HG03103 (cell line): Measurements from ENCODE around the gene PIGQ.

ENCODE experiments used
- ATAC-seq: cut with Tn5 transposase; IDR thresholded peaks from one replicate; pipeline ENCODE4 v1.9.1; 2021; ENCODE audit warnings: low read depth; ENCODE audit not compliant: unreplicated experiment

The PIGQ gene

DNA sequence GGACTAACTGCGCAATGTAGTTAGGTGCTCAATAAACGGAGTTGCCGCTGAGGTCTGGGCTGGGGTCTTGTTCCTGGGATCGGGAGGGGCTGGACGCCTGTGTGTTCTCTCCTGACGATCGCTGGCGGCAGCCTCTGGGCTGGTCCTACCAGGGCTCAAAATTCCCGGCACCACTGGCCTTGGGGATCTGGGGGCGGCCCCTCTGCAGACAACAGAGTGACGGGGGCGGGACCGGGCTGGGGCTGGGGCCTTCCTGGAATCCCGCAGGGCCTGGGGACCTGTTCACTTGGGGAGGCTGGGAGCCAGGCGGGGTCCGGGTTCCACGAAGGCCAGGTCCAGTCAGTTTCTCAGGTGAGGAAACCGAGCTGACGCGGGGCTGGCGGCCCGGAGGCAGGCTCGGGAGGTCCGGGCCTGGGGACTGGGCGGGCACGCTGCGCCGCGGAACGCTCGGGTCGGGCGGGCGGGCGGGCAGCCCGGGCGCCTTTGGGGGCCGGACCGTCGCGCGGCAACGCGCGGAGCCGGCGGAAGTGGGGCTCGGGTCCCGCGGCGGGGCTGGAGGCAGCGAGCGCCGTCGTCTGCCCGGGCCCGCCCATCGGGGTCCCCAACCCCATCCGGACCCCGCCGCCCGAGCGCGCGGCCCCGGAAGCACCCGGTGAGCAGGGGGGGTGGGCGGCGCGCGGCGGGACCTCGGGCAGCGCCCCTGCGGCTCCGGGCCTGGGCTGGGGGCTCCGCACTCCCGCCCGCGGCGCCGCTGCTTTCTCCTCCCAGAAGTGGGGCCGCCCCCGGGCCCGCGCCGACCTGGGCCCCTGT, at the start of gene PIGQ:
PIGQ (plus strand) TSS at position 524 of the 810 bp plus-strand sequence. CDS start 4,107 bp downstream, outside the sequence.
- no peak for ATAC-seq

DNA sequence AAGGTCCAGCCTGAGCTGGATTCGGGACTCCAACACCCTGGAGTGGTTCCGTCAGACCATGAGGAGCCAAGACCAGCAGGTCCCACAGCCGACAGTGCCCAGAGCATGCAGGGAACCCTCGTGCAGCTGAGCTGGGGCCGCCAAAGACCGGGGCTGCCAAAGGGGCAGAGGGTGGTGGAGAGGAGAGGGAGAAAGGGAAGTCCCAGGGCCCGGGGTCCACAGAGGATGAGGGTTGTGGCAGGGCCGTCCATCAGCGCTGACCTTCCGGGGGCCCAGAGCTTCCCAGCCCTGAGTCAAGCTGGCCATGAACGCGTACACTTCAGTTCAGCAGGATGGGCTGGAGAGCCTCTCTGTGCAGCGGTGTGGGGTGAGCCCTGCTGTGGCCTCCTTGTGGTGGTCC, 48.9 kb upstream of the PIGQ start:
- no peak for ATAC-seq

DNA sequence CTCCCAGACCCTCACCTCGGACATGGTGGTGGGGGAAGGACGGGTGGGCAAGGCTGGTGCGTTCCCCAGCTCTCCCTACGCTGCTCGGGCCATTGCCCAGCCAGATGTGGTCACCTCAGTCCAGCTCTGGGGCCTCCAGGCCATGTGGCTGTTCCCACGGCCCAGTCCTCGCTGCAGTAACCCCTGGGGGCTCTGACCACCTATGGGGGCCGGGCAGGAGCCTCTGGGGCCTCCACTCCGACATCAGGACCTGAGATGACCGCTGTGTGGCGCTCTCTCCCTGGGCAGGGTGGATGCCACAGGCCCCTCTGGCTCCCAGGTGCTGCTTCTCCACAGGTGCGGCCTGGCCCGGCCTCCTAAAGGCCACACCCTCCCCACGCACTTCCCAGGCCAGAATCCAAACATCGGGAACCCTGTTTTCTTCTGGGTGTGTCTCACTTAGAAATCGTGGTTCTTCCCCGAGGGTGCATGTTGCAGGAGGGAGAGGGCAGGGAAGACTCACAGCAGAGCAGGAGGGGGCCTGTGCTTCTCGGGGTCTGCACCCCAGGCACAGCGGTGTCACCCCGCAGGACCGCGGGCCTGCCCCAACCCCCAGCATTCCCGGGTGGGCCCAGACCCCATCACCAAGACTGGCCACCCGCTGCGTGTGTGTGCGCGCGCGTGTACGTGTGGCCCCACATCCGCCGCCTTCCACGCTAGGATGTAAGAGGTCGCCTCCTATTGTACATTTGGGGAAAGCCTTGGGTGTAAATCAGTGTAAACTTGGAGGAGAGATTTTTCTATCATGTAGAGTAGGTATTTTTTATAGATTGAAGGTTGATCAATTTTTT, 48.2 kb upstream of the PIGQ start:
- ATAC-seq: no peak

DNA sequence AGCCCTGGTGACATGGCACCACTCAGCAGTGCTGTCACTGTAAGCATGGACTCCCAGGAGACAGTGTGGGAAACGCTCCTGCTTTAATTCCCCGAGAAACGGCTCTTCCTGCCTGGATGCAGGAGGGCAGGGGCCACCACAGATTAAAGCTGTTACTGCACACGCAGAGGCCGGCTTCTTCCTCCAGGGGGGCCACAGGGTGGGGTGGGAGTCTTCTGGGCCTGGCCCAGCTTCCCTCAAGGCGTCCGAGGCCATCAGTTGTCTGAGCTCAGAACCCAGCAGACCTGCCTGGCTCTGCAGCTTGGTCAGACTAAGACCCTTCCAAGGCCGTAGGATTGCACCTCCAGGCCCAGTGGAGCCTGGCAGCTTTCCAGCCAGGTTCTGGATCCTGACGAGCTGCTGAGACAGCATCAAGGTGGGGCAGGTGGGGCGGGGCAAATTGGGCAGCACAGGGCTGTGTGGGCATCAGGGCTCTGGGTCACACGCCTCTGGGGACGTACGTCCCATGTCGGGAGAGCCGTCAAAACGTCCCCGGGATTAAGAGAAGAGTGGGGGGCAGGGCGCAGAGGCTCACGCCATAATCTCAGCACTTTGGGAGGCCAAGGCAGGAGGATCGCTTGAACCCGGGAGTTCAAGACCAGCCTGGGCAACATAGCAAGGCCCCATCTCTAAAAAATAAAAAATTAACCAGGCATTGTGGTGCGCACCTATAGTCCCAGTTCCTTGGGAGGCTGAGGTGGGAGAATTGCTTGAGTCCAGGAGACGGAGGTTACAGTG, 47.3 kb upstream of the PIGQ start:
- ATAC-seq: no peak

DNA sequence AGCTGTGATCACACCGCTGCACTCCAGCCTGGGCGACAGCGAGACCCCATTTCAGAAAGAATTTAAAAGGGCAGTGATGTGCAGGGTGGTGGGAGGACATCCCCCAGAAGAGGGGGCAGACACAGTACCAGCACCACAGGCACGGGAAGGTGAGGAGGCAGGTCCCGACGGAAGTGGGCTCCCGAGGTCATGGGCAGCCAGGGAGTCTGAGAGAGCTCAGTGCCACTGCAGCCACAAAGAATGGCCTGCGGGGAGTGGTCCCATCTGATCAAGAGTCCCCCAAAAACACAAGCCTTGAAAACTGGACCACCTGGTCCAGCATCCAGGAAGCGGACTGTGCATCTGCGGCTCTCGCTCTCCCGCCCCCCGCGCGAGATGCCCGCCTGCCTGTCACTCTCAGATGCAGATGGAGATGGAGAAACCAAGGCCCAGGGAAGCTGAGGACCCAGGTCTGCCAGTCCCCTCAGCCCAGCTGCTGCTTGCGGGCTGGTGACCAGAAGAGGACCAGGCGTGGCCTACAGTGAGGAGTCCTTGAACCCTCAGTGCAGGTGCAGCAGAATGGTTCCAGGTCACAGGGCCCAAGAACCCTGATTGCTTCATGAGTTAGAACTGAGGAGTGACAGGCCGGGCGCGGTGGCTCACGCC, 46.5 kb upstream of the PIGQ start:
- ATAC-seq: no peak

DNA sequence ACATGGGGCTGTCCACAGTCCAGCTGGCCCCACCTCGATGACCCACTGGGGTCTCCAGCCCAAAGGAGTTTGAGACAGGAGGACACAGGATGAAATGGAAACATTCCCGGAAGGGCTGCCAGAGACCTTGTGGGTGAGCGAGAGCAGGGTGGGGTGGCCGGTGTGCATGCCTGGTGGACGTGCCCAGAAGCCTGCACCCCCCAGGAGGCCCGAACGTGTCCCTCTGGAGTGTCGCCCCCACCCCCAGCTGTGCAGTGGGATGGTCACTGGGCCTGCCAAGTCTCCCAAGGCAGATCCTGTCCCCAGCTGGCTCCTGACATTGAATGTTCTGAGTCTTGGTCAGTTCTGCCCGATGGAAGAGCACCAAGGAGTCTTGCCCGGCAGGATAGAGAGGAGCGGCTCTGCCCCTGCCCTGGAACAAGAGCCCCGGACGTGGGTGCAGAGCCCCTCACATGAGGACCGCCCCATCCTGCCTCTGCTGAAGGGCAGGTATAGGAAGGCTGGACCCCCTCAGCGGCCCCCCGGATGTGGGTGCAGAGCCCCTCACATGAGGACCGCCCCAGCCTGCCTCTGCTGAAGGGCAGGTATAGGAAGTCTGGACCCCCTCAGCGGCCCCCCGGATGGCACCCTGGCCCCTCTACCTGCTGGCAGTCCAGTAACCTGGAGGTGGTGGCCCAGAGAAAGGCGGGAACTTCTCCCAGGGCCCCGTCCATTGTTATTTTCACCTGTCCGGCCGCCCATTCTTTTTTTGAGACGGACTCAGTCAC, 45.3 kb upstream of the PIGQ start:
- ATAC-seq: no peak

DNA sequence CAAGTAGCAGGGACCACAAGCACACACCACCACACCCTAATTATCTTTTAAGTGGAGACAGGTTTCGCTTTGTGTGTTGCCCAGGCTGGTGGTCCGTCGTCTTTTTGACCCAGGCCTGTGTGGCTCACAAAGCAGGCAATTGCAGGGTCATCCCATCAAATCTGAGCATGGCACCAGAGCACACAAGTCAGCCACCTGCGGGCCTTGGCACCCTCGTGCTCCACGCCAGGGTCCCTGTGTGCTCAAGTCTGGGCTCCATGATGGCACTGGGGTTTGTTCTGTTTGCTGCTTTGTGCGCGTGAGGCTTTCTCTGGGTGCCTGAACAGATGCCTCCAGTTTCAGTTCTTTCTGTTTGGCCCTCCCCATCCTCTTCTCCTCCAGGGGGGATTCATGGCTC, 44.6 kb upstream of the PIGQ start:
- no peak for ATAC-seq

DNA sequence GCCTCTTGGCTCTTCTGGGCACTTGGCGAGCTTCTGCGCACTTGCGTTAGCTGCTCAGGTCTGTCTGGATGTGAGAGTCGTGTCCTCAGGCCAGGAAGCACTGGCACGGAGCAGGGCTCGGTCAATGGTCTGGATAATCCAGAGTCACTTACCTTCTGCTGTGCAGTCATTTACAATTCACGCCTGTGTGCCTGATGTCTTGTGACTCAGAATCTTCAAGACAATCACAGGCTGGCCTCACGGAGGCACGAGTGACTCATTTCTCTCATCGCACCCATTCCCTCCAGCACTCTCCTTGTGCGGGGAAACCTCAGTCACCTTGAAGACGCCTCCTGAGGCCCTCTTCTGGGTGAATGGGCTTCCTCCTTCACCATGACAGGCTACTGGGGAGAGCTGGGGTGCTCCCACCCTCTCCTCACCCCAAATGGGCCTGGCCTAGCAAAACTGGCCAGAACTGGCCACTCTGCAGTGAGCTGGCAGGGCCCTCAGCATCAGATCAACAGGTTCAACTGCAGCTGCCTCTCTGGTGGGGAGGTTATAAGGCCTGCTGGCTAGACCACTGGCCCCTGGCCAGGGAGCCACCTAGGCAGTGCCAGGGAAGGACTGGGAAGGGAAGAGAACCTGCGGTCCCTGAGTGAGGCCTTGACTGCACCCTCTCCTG, 44.1 kb upstream of the PIGQ start:
- no peak for ATAC-seq

DNA sequence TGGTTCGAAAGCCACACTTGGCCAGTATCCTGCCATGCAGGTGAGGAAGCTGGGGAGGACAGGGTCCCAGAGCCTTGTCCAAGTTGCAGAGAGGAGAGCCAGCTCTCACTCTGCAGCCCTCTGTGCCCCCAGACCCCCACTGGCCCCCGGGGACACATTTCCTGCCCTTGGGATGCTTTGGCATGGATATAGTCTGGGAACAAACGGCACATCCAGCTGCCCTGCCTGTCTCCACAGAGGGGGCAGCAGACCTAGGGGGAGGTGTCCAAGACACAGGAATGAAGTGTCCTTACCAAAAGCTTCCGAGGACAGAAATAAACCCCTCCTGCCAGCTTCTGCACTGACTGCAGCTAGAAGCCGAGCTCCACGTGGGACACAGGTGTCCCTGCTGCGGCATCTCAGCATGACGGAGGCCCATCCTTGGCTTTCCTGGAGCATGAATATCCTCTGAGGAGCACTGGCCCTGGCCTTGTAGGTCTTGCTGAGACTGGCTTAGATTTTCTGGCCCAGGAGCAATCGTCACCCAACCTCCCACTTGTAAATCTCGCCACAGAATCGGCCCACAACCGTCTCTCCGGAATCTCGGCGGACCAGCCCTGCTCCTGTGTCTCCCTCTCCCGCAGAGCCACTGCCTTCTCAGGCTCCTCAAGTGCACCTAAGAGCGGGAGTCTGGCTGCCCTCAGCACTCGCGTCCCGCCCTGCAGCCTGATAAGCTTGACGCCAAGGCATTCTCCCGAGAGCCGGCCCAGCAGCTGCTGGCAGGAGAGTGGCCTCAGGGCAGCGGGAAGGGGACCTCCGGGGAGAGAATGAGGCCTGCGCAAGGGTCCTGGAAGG, 43.4 kb upstream of the PIGQ start:
- ATAC-seq: no peak

DNA sequence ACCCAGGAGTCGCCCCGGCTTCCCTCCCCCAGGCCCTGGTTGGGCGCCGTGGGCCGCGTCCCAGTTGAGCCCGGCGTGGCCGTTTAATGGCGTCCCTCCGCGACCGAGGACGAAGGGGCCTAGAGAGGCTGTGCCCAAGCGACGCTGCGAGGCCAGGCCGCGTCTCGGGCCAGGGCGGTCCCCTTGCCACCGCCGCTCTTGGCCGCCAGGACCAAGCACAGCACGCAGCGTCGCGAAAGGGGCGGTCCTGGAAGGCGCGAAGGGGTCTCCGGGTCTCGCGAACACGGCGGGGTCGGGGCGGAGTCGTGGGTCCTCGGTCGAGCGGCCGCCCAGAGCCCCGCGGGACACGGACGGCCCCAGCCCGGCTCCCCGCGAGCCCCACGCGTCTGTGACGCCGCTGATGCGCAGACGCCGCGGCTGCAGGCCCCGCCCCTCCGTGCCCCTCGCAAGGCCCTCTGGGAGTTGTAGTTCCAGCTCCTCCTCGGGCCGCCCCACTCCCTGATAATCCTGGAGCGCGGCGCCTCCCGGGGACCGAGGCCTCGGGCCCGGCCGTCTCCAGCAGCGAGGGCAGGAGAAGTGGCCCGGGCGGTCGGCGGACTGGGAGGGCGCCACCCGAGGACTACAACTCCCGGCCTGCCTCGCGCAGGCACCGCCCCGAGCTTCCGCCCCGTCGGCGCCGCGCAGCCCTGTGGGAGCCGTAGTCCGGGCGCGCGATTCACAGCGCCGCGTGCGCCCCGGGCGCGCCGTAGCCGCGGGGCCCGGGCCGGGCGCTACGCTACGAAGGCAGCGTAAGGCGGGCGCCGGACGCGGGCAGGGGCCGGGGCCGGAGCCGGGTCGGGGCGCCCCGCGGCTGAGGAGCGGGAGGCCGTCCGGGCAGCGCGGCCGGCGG, 42.5 kb upstream of the PIGQ start, which contains the start of gene CAPN15:
CAPN15 (plus strand) TSS at position 698 of the 889 bp plus-strand sequence. CDS start 19,127 bp downstream, outside the sequence.
- peak; percentile 56 for ATAC-seq

DNA sequence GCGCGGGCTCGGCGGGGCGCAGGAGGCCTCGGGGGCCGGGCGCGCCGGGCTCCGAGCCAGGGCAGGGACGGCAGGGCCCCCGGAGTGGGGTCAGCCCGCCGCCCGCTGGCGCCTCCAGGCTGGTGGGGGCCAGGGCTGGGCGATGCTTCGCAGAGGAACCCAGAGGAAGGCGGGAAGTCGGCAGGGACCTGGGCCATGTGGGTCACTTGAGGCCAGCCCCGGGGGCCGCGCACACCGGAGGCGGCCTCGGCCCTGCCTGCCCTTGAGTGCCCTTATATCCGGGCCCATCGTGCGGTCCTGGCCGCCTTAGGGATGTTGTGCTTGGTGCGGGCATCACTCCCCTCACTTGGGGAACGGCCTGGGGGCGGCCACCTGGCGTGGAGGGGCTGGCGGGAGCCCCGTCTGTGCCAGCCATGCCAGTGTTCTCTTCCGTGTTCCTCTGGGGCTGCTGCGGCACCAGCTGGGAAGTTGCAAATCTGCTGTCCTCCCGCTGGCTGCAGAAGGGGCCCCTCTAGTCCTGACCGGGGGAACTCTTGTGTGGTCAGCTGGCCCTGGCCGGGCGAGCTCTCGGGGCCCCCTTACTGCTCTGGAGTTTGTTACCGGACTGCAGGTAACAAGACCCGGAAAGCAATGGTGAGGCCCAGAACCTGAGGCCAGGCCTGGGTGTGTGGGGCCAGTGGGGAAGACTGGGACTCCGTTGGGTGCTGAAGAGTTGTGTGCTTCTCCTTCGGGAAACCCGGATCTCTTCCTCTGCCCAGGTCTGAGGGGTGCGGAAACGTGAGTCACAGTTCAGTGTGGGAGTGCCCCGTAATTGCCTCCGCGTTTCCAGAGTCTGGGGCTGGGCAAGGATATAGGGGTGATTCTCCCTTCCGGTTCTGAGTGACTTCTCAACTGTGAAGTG, 41.4 kb upstream of the PIGQ start:
- no peak for ATAC-seq

DNA sequence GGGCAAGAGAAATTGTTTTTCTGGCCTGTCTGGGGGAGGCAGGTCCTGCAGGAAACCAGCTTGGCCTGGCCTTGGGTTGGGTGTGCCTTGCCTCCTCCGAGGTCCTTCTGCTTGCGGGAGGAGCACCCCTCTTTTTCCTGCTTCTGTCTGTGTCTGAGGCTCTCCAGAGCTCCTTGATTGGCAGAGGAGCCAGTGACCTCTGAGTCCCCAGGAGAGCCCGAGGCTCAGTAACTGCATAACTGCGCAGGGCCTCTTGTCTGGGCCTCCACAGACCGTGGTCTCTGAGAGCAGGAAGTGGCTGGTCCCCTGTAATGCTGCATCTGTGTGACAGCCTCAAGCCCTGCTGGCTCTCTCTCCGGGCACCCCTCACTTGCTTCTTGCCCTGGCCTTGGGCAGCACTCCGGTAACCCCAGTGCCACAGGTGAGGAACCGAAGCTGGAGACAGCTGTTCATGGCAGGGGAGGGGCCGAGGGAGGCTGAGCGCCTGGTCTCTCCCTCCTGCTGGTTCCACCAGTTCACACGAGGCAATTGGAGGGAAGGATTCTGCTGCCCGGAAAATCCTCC, 40.7 kb upstream of the PIGQ start:
- no peak for ATAC-seq

DNA sequence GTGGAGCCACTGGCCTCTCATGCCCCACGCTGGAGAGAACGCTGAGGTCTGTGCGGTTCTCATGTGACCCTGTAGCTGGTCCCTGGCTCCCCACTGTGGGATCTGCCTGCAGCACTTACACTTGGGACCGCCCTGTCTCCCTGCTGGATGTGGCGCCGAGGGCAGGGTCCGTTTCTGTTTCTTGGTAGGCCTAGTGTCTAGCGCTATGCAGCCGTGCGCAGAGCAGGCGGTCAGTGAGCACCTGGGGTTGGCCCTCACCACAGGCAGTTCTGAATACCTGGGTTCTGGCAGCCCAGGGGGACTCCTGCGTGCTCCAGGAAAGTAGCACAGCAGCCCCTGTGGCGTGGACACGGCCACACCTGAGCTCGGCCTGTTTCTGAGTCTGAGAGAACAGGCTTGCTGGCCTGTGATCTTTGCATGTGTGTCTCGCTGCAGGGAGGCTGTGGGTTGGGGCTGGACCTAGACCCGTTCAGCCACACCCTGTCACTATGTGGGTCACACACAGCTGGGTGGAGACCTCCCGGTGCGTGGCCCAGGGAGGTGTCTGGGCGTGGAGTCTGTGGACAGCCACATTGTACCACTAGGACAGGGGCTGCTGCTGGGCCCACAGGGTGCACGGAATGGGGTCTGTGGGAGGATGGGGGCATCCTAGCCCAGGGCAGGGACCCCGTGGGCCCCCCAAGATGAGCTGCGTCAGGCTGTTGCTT, 39.5 kb upstream of the PIGQ start:
- no peak for ATAC-seq

DNA sequence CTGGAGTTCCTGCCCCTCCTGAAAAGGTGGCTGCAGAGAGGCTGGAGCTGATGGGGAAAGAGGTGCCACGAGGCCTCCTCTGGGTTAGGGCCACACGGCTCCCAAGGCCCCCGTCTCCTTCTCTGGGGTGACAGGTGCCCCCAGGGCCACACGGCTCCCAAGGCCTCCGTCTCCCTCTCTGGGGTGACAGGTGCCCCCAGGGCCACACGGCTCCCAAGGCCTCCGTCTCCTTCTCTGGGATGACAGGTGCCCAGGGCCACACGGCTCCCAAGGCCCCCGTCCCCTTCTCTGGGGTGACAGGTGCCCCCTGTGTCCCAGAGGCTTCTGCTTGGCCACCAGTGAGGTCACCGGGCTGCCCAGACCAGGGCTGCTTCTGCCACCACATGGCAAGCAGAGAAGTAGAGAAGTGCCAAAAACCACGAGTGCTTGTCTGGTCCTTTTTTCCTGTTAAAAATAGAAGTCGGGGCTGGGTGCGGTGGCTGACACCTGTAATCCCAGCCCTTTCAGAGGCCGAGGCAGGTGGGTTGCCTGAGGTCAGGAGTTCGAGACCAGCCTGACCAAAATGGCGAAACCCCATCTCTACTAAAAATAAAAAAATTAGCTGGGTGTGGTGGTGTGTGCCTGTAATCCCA, 38.2 kb upstream of the PIGQ start:
- no peak for ATAC-seq
